Fibroblast of lung (primary cell): Measurements from ENCODE around the gene PDK3. TPM values are rescaled to one million over a fixed set of nuclear protein-coding genes. Genes with fewer than 3 reads are reported as not detected.
A peak's percentile ranks its signal among the peaks of the same experiment; 100 is the strongest.

Source experiments
- DNase-seq, 2 donors: peaks; one replicate each; pipeline versions ENCODE4 v3.0.0 to v3.0.0-alpha.2; 2010; ENCODE audit warnings: low read depth in 2 of 2
- H2AFZ ChIP-seq: 2 replicates; pipeline ENCODE4 v1.5.1; 2012; ENCODE audit warnings: low read length, control low read depth, inconsistent platforms
- H3K27ac ChIP-seq: 2 replicates; pipeline ENCODE4 v1.5.1; 2011; ENCODE audit warnings: low read length, control low read depth; ENCODE audit not compliant: insufficient read depth
- H3K27me3 ChIP-seq: 2 replicates; pipeline ENCODE4 v1.5.1; 2011; ENCODE audit warnings: mild to moderate bottlenecking, low read length; ENCODE audit not compliant: control insufficient read depth, insufficient read depth
- H3K36me3 ChIP-seq: 2 replicates; pipeline ENCODE4 v1.5.1; 2011; ENCODE audit warnings: low read length; ENCODE audit not compliant: control insufficient read depth, insufficient read depth
- H3K4me1 ChIP-seq: 2 replicates; pipeline ENCODE4 v1.5.1; 2011; ENCODE audit warnings: low read length; ENCODE audit not compliant: control insufficient read depth, insufficient read depth; ENCODE audit errors: extremely low read depth
- H3K4me2 ChIP-seq: 2 replicates; pipeline ENCODE4 v1.5.1; 2011; ENCODE audit warnings: low read length, control low read depth; ENCODE audit not compliant: insufficient read depth; ENCODE audit errors: extremely low read depth
- H3K4me3 ChIP-seq, 4 experiments: fragments of 200-600 bp in 1 of 4; sonication (generic) in 1 of 4; replicated peaks in 1 of 4; 2 replicates each; pipeline ENCODE4 v1.5.1; 2011 to 2016; ENCODE audit warnings: low read length in 4 of 4, low read depth in 3 of 4, mild to moderate bottlenecking in 3 of 4, control low read depth in 2 of 4, inconsistent platforms in 1 of 4, mixed read lengths in 1 of 4; ENCODE audit not compliant: insufficient read depth in 1 of 4; ENCODE audit errors: control extremely low read depth in 1 of 4
- H3K79me2 ChIP-seq: 2 replicates; pipeline ENCODE4 v1.5.1; 2012; ENCODE audit warnings: mild to moderate bottlenecking, low read length, inconsistent platforms; ENCODE audit not compliant: control insufficient read depth, insufficient read depth
- H3K9ac ChIP-seq: 2 replicates; pipeline ENCODE4 v1.5.1; 2011; ENCODE audit warnings: mild to moderate bottlenecking, low read length, control low read depth; ENCODE audit not compliant: insufficient read depth
- H3K9me3 ChIP-seq: 2 replicates; pipeline ENCODE4 v1.5.1; 2012; ENCODE audit warnings: low read depth, low read length; ENCODE audit not compliant: control insufficient read depth, insufficient read depth
- H4K20me1 ChIP-seq: 2 replicates; pipeline ENCODE4 v1.5.1; 2011; ENCODE audit warnings: low read length; ENCODE audit not compliant: control insufficient read depth, insufficient read depth; ENCODE audit errors: extremely low read depth
- CTCF ChIP-seq, 2 donors: IDR thresholded peaks in 1 of 2; conservative IDR thresholded peaks in 1 of 2; 1 replicate in 1 of 2; 2 replicates in 1 of 2; pipeline ENCODE4 v1.5.1; 2011 to 2012; ENCODE audit warnings: low read length in 2 of 2, control low read depth in 1 of 2, inconsistent platforms in 1 of 2, low read depth in 1 of 2, mild to moderate bottlenecking in 1 of 2
- EZH2 ChIP-seq: IDR thresholded peaks from 2 replicates; pipeline ENCODE4 v1.5.1; 2012; ENCODE audit warnings: low read length, control low read depth, mild to moderate bottlenecking; ENCODE audit errors: missing control alignments
- polyA plus RNA-seq, 2 donors: library from polyadenylated mRNA; depleted of rRNA in 1 of 2; stranded (reverse) in 1 of 2; unstranded in 1 of 2; fragments of >200 nt; gene quantifications; 2 replicates each; pipeline ENCODE4 v1.2.1, GENCODE V29; 2011 to 2012; ENCODE audit warnings: missing spikeins in 1 of 2
- total RNA-seq: library from RNA; depleted of rRNA; stranded (reverse); fragments of >200 nt; gene quantifications from 2 replicates; pipeline ENCODE4 v1.2.1, GENCODE V29; 2014

Gene PDK3
- total and polyA plus RNA-seq, 2 donors (not counting 1 experiment from before 2014, with no cell fraction given), result 2.8 to 4.2 TPM

- no peak overlapping the region for H3K4me2 ChIP-seq
- H3K4me1 ChIP-seq, result no peaks in the 10 kb centered on the region
- no peaks in the 10 kb centered on the region for H3K27me3 ChIP-seq
- no peak overlapping the region for H3K27ac ChIP-seq
- DNase-seq, result peak in 1 of 2 donors; percentile 35
- no peaks in the 10 kb centered on the region for H3K79me2 ChIP-seq
- no peak for TF ChIP-seq CTCF (conservative IDR thresholded peaks at IDR 0.05 in 1 of 2, IDR thresholded peaks at IDR 0.05 in 1 of 2; ENCODE audit: low read depth in 1 of 2, low read length in 2 of 2)
- no peak for TF ChIP-seq EZH2
- H3K36me3 ChIP-seq, result no peaks in the 10 kb centered on the region
- no peak overlapping the region for H3K4me3 ChIP-seq
- H4K20me1 ChIP-seq, result no peaks in the 10 kb centered on the region
- no peaks in the 10 kb centered on the region for H3K9me3 ChIP-seq
- no peak overlapping the region for H3K9ac ChIP-seq
- H2AFZ ChIP-seq, result no peak overlapping the region
Observed at GRCh38 chrX:24424948-24425347, 40.1 kb upstream of the PDK3 start.

- TF ChIP-seq EZH2 (no peak), CTCF (conservative IDR thresholded peaks at IDR 0.05 in 1 of 2, IDR thresholded peaks at IDR 0.05 in 1 of 2; ENCODE audit: low read depth in 1 of 2, low read length in 2 of 2) (no peak)
- Histone ChIP-seq H2AFZ (no peak overlapping the region), H3K9me3 (no peaks in the 10 kb centered on the region), H4K20me1 (no peaks in the 10 kb centered on the region), H3K79me2 (no peaks in the 10 kb centered on the region), H3K27ac (no peak overlapping the region), H3K4me3 (no peak overlapping the region), H3K4me1 (no peaks in the 10 kb centered on the region), H3K9ac (no peak overlapping the region), H3K27me3 (no peaks in the 10 kb centered on the region), H3K4me2 (no peak overlapping the region), H3K36me3 (no peaks in the 10 kb centered on the region)
- DNase-seq, result no peak
Observed at GRCh38 chrX:24425806-24426205, 39.3 kb upstream of the PDK3 start.

GRCh38 chrX:24426340-24426913, 38.7 kb upstream of the PDK3 start:
- Histone ChIP-seq H3K27me3 (no peaks in the 10 kb centered on the region), H3K9ac (no peak overlapping the region), H3K79me2 (no peaks in the 10 kb centered on the region), H3K4me2 (no peak overlapping the region), H2AFZ (no peak overlapping the region), H3K4me1 (no peaks in the 10 kb centered on the region), H3K36me3 (no peaks in the 10 kb centered on the region), H4K20me1 (no peaks in the 10 kb centered on the region), H3K9me3 (no peaks in the 10 kb centered on the region), H3K4me3 (no peak overlapping the region), H3K27ac (no peak overlapping the region)
- DNase-seq, result peak in 1 of 2 donors; percentile 12
- TF ChIP-seq CTCF (conservative IDR thresholded peaks at IDR 0.05 in 1 of 2, IDR thresholded peaks at IDR 0.05 in 1 of 2; ENCODE audit: low read depth in 1 of 2, low read length in 2 of 2) (no peak), EZH2 (no peak)
